ENCODE data around the gene TRIP10. TPM values are rescaled to one million over a fixed set of nuclear protein-coding genes. Genes with fewer than 3 reads are reported as not detected.

Gene TRIP10
- total RNA-seq, 1 donor from 2014 or later: 48.2 TPM

DNA sequence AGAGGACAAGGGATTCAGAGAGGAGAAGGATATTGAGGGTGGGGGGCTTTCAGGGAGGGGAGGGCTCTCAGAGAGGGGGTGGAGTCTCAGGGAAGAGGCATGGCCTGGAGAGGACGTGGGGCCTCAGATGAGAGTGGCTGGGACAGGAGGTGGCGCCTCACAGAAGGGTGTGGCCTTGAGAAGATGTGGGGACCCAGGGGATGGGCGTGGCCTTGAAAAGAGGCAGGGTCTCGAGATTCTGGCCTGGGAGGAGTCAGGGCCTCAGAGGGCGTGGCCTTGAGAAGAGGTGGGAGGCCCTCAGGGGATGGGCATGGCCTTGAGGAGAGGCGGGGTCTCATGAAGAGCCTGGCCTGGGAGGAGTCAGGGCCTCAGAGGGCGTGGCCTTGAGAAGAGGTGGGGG is 45.8 kb upstream of the TRIP10 start:
- H3K27ac Mint-ChIP-seq: no peak overlapping the region
- H3K27me3 Mint-ChIP-seq: no peaks in the 10 kb centered on the region
- no peak overlapping the region for H3K4me3 Mint-ChIP-seq (ENCODE audit: low read depth)
- H3K4me1 Mint-ChIP-seq (ENCODE audit: low read depth): no peaks in the 10 kb centered on the region
- no peaks in the 10 kb centered on the region for H3K36me3 Mint-ChIP-seq (ENCODE audit: insufficient read depth)
- TF ChIP-seq, protein P1, sequence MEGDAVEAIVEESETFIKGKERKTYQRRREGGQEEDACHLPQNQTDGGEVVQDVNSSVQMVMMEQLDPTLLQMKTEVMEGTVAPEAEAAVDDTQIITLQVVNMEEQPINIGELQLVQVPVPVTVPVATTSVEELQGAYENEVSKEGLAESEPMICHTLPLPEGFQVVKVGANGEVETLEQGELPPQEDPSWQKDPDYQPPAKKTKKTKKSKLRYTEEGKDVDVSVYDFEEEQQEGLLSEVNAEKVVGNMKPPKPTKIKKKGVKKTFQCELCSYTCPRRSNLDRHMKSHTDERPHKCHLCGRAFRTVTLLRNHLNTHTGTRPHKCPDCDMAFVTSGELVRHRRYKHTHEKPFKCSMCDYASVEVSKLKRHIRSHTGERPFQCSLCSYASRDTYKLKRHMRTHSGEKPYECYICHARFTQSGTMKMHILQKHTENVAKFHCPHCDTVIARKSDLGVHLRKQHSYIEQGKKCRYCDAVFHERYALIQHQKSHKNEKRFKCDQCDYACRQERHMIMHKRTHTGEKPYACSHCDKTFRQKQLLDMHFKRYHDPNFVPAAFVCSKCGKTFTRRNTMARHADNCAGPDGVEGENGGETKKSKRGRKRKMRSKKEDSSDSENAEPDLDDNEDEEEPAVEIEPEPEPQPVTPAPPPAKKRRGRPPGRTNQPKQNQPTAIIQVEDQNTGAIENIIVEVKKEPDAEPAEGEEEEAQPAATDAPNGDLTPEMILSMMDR (IDR thresholded peaks at IDR 0.05; ENCODE audit: unreplicated experiment): no peak
- no peaks in the 10 kb centered on the region for H3K9me3 Mint-ChIP-seq (ENCODE audit: low read depth)
- no peak for DNase-seq (ENCODE audit: low spot score, unreplicated experiment)

DNA sequence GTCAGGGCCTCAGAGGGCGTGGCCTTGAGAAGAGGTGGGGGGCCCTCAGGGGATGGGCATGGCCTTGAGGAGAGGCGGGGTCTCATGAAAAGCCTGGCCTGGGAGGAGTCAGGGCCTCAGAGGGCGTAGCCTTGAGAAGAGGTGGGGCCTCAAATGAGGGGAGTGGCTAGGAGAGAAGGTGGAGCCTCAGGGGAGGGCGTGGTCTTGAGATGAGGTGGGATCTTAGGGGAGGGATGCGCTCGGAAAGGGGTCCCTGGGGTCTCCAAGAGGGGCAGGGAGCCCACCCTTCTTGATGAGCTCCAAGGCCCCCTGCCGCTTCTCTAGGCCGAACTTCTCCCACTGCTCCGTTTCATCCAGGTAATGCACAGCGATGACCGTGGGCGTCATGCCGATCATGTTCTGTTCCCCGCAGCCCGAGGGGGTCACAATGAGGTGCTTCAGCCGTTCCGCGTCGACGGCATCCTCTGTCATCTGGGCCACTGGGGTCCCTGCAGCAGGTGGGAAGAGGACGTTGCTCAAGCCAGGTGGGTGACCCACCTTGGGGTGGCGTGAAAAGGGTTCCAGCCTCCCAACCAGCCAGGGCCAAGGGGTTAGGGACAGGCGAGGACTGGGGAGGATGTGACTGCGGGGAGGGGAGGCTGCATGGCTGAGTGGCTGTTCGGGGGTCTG is 45.2 kb upstream of the TRIP10 start:
- Mint-ChIP-seq H3K4me1 (ENCODE audit: low read depth) (no peaks in the 10 kb centered on the region), H3K27me3 (no peaks in the 10 kb centered on the region), H3K9me3 (ENCODE audit: low read depth) (no peaks in the 10 kb centered on the region), H3K36me3 (ENCODE audit: insufficient read depth) (no peaks in the 10 kb centered on the region), H3K4me3 (ENCODE audit: low read depth) (no peak overlapping the region), H3K27ac (no peak overlapping the region)
- TF ChIP-seq, protein P1 (IDR thresholded peaks at IDR 0.05; ENCODE audit: unreplicated experiment): no peak
- DNase-seq (ENCODE audit: low spot score, unreplicated experiment): no peak

DNA sequence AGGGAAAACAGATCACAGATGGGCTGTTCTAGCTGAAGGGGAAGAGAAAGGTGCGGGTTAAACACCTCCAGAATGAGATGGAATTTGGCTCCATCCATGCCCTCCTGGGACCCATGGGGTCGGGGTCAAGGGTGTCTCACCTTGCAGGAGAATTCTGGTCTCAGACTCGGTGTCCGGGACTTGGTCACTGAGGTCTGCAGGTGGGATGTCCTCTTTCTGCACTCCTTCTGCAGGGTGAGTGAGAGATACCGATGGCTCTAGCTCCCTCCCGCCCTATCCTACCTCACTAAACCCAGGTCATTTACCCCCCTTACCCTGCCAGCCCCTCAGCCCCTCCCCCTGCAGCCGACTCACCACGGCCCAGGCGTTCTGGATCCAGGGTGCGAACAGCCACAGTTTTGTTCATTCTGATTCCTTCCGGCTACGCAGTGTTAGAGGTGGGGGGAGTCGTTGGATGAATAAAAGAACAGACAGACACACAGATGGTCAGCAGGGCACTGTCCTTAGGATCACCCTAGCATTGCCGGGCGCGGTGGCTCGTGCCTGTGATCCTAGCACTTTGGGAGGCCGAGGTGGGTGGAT is 43.1 kb upstream of the TRIP10 start:
- Mint-ChIP-seq H3K4me3 (ENCODE audit: low read depth) (no peak overlapping the region), H3K9me3 (ENCODE audit: low read depth) (no peaks in the 10 kb centered on the region), H3K4me1 (ENCODE audit: low read depth) (no peaks in the 10 kb centered on the region), H3K36me3 (ENCODE audit: insufficient read depth) (no peaks in the 10 kb centered on the region), H3K27me3 (no peaks in the 10 kb centered on the region), H3K27ac (no peak overlapping the region)
- TF ChIP-seq, protein P1 (IDR thresholded peaks at IDR 0.05; ENCODE audit: unreplicated experiment): no peak
- DNase-seq (ENCODE audit: low spot score, unreplicated experiment): no peak

DNA sequence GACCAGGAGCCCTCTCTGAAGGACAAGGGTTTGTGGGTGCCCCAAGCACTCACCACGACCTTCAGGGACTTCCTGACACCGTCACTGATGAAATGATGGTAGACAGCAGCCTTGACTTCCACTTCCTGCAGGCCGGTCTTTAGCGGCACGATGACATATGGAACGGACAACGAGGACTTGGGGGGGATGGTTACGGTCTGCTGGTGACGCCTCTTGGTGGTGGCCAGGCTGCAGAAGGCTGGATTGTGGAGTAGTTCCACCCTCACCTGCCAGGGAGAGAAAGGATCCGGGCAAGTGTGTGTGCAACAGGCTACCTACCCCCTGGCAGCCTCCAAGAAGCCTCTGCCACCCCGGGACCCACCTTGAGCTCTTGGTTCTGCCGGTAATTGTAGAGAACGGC is 42.2 kb upstream of the TRIP10 start:
- Mint-ChIP-seq H3K27ac (no peak overlapping the region), H3K27me3 (no peaks in the 10 kb centered on the region), H3K36me3 (ENCODE audit: insufficient read depth) (no peaks in the 10 kb centered on the region), H3K4me3 (ENCODE audit: low read depth) (no peak overlapping the region), H3K4me1 (ENCODE audit: low read depth) (no peaks in the 10 kb centered on the region), H3K9me3 (ENCODE audit: low read depth) (no peaks in the 10 kb centered on the region)
- TF ChIP-seq, protein P1 (IDR thresholded peaks at IDR 0.05; ENCODE audit: unreplicated experiment): no peak
- DNase-seq (ENCODE audit: low spot score, unreplicated experiment): no peak

DNA sequence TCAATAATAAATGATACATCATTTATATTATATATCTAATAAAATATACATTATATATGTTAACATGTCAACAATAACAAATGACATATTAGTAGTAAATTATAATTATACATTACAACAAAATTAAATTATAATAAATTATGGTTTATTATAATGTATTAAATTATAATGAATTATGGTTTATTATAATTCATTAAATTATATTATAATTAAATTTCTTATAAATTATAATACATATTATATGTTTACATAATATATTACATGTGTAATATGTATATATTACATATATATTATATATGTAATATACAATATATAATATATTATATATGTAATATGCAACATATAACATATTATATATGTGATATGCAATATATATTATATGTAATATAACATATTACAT is 39.5 kb upstream of the TRIP10 start:
- Mint-ChIP-seq H3K27me3 (no peaks in the 10 kb centered on the region), H3K4me1 (ENCODE audit: low read depth) (no peaks in the 10 kb centered on the region), H3K36me3 (ENCODE audit: insufficient read depth) (no peaks in the 10 kb centered on the region), H3K9me3 (ENCODE audit: low read depth) (no peaks in the 10 kb centered on the region), H3K4me3 (ENCODE audit: low read depth) (no peak overlapping the region), H3K27ac (no peak overlapping the region)
- no peak for DNase-seq (ENCODE audit: low spot score, unreplicated experiment)
- TF ChIP-seq, protein P1 (IDR thresholded peaks at IDR 0.05; ENCODE audit: unreplicated experiment): no peak
